AG20443 (cell line): ENCODE results near the gene OPTN.
A peak's percentile ranks its signal among the peaks of the same experiment; 100 is the strongest.
"Not testable (repeated sequence)": the region's sequence is repeated elsewhere in the genome, so short reads cannot be mapped to it uniquely, and the experiment has no call there.

Experiments used
- DNase-seq: peaks from one replicate; pipeline ENCODE4 v3.0.0; 2012; ENCODE audit warnings: low spot score, mixed read lengths

The OPTN gene

GRCh38 chr10:13120786-13121499 lies 21.0 kb downstream of the OPTN start:
- DNase-seq: no peak

GRCh38 chr10:13121500-13121854 lies 21.5 kb downstream of the OPTN start:
- DNase-seq: no peak

- no peak for DNase-seq
Observed at GRCh38 chr10:13136651-13137050, 36.7 kb downstream of the OPTN start.

- no peak for DNase-seq
Observed at GRCh38 chr10:13139150-13139549, 39.2 kb downstream of the OPTN start.

- DNase-seq: no peak
Observed at GRCh38 chr10:13139676-13140075, 39.7 kb downstream of the OPTN start.

GRCh38 chr10:13140627-13141190 lies 40.7 kb downstream of the OPTN start:
- DNase-seq: no peak

- DNase-seq: no peak
Observed at GRCh38 chr10:13143766-13144165, 43.8 kb downstream of the OPTN start.

GRCh38 chr10:13144814-13145213 lies 44.9 kb downstream of the OPTN start:
- no peak for DNase-seq

- DNase-seq: no peak
Observed at GRCh38 chr10:13146379-13146778, 46.4 kb downstream of the OPTN start.

- no peak for DNase-seq
Observed at GRCh38 chr10:13147161-13147560, 47.2 kb downstream of the OPTN start.

GRCh38 chr10:13152296-13152695 lies 52.3 kb downstream of the OPTN start:
- no peak for DNase-seq

- DNase-seq: not testable (repeated sequence)
Observed at GRCh38 chr10:13155860-13156259, 55.9 kb downstream of the OPTN start.

- DNase-seq: no peak
Observed at GRCh38 chr10:13158401-13158800, 58.4 kb downstream of the OPTN start.

GRCh38 chr10:13160934-13161856 lies 61.2 kb downstream of the OPTN start, which contains the start of gene MCM10:
Gene MCM10, plus strand, starts transcription at chr10:13161558. Its CDS starts 2,645 bp downstream, at chr10:13164203.
- DNase-seq: peak; percentile 99

GRCh38 chr10:13161857-13162271 lies 61.9 kb downstream of the OPTN start:
- DNase-seq: peak; percentile 19

- no peak for DNase-seq
Observed at GRCh38 chr10:13163859-13164258, 63.9 kb downstream of the OPTN start.

GRCh38 chr10:13165177-13165576 lies 65.2 kb downstream of the OPTN start:
- DNase-seq: no peak

- no peak for DNase-seq
Observed at GRCh38 chr10:13167568-13167967, 67.6 kb downstream of the OPTN start.

- no peak for DNase-seq
Observed at GRCh38 chr10:13168781-13169180, 68.8 kb downstream of the OPTN start.

- no peak for DNase-seq
Observed at GRCh38 chr10:13173616-13174015, 73.7 kb downstream of the OPTN start.

GRCh38 chr10:13180788-13181187 lies 80.8 kb downstream of the OPTN start:
- no peak for DNase-seq

- no peak for DNase-seq
Observed at GRCh38 chr10:13182424-13182823, 82.5 kb downstream of the OPTN start.

GRCh38 chr10:13183625-13184024 lies 83.7 kb downstream of the OPTN start:
- DNase-seq: no peak
